ENCODE data around the gene ITPKB.

The ITPKB gene

GRCh38 chr1:226663327-226663704 lies 75.8 kb downstream of the ITPKB start:
- DNase-seq: no peak

DNA sequence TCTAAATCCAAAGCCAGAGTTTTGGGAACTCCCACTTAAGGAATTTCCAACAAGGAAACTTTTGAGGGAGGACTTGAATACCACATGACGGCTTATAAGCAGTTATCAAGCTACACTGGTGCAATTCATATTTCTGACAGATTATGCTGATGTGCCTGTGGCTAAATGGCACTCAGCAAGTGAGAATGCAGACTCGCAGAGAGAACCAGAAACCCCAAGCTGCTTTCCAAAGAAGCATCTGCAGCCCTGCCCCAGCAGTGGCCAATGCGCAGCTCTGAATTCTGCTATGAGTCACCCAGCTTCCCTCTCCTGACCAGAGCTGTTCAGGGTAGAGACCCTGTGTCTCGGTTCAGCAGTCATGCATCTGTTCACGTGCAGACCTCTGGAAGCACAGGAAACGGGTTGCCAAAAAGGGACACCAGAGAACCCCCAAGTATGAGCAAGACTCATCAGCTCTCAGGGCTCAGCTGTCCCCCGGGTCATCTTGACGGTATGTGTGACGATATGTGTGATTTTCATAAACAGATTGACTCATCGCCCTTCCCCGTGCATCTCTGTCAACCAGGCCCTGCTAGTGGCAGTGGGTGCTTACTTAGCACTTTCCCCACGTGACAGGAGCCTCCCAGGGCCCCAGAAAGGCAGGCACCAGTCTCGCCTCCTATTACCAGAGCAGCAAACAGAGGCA lies 76.3 kb downstream of the ITPKB start:
- DNase-seq: no peak

DNA sequence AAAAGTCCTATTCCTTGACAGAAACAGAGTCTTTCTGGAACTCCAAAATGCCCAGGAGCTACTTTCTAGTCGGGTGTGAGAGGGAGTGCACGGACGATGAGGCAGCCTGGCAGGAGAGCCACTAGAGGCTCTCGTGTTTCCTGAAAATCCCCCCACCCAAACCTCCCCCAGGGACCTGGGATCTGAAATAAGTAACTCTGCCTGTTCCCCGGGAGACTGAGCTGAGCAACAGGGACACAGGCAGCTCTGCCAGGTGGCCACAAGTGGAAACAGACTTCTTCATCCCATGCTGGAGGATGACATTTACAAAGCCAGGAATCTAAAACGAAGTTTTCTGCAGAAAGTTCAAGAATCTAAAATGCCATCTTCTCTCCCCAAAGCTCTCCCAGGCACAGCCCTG lies 77.1 kb downstream of the ITPKB start:
- no peak for DNase-seq

GRCh38 chr1:226661271-226661670 lies 77.8 kb downstream of the ITPKB start:
- DNase-seq: no peak

DNA sequence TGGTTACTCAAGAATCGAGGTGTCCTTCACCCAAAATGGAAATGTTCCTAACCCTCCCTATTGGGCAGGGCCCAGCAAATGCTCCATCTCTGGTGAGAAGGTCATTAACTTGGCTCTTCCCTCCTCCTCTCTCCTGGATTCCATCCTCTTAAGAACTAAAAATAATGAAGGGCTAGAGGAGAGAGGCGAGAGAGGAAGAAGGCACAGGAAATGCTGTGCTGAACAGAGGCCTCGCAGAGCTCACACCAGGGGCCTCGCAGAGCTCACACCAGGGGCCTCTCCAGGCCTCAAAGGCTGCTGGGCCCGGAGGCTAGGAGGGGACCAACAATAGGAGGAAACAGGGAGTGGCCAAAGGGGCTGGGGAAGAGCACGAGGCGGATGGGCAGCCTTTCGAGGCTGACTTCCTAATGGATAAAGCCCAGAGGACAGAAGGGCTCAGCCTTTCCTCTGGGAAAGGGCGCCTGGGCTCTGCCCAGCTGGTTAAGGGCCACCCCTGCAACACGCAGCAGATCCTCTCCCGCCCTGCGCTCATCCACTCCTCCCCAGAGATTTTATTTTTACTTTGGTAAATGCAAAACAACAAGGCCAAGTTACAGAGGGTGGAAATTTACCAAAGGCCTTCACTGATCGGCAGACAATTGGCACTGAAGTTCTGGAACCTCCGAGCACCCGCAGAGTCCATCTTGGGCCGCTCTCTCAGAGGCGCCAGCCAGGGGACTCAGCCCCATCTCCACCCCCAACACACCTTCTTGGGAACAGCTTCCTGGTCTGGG lies 78.5 kb downstream of the ITPKB start:
- DNase-seq: no peak

DNA sequence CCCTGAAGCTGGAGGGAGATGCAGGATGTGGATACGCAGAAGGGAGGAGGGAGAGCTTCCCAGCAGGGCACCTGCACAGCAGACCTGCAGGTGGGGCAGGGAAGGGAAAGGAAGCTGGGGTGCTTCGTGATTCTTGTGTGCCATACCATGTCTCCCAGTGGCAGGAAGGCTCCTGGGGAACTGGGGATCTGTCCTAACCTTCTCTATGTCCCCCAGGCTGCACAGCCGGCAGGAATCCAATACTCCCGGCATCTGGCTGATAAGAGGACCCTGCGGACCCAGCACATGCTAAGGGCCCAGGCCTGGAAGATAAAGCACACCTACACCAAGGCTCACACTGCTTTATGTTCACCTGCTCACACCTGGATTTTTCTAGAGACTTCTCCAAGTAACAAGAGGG lies 79.4 kb downstream of the ITPKB start:
- no peak for DNase-seq

- no peak for DNase-seq
These were observed 79.9 kb downstream of the ITPKB start for GRCh38 chr1:226659136-226659535.

DNA sequence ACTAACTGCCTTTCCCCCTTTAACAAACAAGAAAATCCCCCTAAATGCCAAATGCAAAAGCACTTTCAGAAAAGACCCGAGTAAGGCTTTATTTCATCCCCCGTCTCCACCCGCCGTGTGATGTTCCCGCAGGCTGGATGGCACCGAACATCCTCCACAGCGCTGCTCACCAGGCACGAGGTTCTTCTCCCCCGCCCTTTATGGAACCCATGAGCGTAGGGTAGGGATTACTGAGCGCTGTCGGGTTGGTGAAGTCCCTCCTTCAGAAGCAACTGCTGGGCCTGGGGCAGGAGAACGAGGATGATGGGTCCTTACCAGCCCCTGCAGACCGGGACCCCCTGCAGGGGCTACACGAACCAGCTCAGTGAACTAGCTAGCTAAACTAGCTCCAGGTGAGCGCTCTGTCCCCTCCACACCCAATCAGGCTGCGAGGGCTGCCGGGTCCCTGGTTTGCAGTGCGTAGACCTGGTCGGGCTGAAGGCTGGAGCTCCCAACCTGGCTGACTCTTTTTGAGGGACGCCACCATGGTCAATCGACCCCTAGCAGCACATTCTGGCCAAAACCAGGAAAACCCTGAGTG lies 80.4 kb downstream of the ITPKB start:
- no peak for DNase-seq

- DNase-seq: no peak
These were observed 81.1 kb downstream of the ITPKB start for GRCh38 chr1:226657895-226658545.

DNA sequence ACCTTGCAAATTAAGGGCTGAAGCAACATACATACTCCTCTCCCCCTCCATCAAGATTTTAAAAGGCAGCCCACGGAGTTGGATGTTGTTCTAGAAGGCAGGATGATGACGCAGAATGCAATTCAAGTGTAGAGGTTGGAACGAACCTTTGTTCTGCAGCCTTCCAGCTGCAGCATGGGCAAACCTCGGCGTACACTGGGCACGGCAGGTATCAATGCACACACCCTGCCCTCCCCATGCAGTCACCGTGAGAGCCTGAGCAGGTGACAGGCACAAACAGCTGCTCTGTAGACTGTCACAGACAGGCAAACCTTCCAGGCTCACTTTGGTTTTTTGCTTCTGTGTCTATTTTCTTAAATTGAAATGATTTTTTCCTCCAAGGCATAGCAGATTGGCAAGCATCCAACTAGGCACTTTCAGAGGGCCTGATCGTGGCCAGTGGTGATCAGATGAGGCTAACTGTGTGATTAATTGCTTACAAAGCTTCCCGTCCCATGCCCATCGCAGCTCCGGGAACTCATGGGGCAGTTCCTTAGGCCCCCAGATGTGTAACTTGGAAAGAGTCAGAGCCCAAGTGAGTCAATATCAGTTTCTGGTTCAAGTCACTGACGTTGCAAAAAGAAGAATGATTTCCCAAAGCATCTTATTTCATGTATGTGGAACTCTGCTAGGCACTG lies 82.3 kb downstream of the ITPKB start:
- DNase-seq: no peak

DNA sequence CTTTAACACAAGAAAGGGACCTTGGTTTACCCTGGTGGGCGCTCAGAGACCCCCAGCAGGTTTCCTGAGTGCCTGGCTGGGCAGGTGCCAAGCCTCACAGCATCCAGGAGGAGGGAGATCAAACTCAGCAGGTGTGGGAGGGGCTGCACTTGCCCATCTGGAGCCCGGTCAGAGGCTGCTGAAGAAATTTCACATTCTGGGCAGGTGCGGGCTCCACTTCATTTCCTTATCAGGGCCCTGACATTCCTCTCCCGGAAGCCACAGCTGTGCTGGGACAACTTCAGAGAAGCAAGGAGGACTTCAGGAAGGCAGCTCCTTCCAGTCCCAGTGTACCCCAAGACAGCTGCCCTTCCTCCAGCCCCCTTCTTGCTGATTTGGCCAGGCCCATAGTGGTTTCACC lies 82.9 kb downstream of the ITPKB start:
- no peak for DNase-seq

- no peak for DNase-seq
These were observed 83.6 kb downstream of the ITPKB start for GRCh38 chr1:226655251-226656163.

DNA sequence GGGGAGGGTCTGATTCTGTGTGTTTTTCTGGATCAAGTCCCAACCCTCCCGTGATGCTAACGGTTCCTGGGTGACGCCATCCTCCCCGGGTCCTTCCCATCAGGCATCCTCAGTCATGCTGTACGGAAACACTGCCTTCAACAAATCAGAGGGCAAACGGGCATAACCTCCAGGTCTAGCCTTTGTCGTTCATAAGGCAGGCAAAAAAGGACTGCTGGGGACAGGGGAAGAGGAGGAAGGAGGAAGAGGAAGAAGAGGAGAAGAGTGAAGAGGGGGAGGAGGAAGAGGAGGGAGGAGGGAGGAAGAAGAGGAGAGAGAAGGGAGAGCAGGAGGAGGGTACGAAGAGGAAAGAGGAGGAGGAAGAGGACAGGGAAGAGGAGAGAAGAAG lies 84.4 kb downstream of the ITPKB start:
- no peak for DNase-seq

- DNase-seq: no peak
These were observed 84.9 kb downstream of the ITPKB start for GRCh38 chr1:226654046-226654667.

- DNase-seq: no peak
These were observed 85.7 kb downstream of the ITPKB start for GRCh38 chr1:226653311-226653921.

GRCh38 chr1:226652613-226653012 lies 86.5 kb downstream of the ITPKB start:
- DNase-seq: no peak

DNA sequence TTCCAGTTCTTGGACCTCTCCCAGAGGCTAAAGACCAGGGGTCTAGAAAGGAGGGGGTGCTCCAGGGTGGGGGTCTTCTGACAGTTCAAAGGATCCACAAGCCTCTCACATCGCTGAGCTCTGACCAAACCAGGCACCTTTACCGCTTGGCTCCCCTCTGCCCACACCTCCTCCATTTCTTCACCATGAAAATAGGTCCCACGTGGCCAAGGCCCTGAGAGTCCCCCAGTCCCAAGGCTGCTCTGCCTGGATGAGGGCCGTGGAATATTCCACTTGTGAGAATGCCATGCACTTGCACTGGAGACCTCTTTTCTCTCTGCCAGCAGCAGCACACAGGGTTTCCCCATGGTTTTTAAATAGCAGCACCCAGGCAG lies 87.4 kb downstream of the ITPKB start:
- DNase-seq: no peak

DNA sequence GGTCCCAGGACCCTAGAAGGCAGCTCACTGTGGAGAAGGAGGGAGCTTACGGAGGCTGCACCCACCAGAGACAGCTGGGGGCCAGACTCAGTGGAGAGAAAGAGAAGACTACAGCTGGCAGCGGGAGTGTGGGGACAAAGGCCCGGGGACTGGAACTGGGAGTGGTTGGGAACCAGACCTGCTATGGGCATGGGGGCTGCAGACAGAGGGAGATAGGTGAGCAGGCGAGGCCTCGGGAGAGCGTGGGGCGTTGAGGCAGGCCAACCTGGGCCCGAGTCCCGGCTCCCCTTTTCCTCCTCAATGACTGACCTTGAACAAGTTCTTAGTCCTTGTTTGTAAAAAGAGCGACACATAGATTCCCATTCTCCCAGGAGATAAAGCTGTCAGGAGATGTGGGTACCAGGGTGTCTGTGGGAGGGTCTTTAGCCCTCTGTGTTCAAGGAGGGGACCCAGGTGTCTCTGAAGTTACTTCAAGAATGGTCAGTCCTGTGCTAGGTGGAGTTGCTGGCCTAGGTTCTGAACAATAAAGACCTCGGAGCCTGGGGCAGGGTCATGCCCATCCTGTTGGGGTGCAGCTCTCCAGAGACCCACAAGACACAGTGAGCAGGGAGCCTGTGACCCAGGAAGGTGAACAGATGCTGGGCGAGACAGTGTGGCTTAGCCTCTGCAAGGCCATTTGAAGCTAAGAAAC lies 87.9 kb downstream of the ITPKB start:
- no peak for DNase-seq

DNA sequence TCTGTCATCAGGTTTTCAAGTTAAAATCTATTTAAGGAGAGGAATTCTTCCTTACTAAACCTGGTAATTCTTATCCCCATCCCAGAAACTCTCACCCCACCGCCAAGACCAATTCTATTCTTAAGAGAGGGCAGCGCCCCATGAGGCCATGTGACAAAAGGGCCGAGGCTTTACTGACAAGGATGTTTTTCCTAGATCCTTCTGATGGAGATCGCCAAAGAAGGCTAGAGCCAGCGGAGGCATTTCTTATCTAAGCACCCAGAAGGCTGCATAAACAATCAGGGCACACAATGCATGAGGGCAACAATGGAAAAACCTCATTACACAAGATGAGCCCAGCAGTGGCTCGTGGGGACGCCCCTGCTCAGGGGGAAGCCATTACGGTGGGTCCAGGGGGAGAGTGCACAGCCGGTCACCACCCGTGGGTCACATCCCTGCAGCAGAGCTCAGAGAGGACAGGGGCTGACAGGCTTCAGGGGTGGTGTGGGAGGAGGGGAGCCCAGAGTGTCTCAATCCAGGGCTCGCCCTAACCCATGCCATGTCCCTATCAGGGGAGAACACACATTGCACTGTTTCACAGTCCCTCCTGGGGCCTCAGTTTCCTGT lies 88.7 kb downstream of the ITPKB start:
- no peak for DNase-seq

GRCh38 chr1:226649780-226650179 lies 89.3 kb downstream of the ITPKB start:
- DNase-seq: no peak

Measured in NCI-H1930 (cell line).